ENCODE measurements around the gene EIF5A. TPM values are rescaled to one million over a fixed set of nuclear protein-coding genes. Genes with fewer than 3 reads are reported as not detected.

EIF5A gene
- total and polyA plus RNA-seq, 2 of the 8 experiments (the other 6 are each of a cell fraction or from before 2014, with no cell fraction given), result 717 to 1,172 TPM

- H2BK120ac ChIP-seq (replicated peaks; ENCODE audit: low read depth, low read length), result no peak overlapping the region
- H2BK5ac ChIP-seq (ENCODE audit: low read depth, low read length), result no peak overlapping the region
- no peak overlapping the region; the same call in 1 of the 2 replicates for H4K8ac ChIP-seq (ENCODE audit: extremely low read depth, insufficient read depth, low read length)
- peaks cover 32 to 59% (median 53%) of the 10 kb centered on the region in 4 experiments for H3K36me3 ChIP-seq (ENCODE audit: control insufficient read depth in 2 of 4, insufficient read depth in 4 of 4, low read length in 3 of 4)
- no peak overlapping the region for H2BK20ac ChIP-seq (ENCODE audit: low read length)
- H3K4me3 ChIP-seq (ENCODE audit: extremely low read depth in 1 of 4, insufficient read depth in 2 of 4, low read depth in 3 of 4, low read length in 4 of 4), result no peak overlapping the region
- no peak overlapping the region for H2AK5ac ChIP-seq (ENCODE audit: low read depth, low read length)
- no peak overlapping the region for H2BK15ac ChIP-seq (ENCODE audit: low read length)
- H2BK12ac ChIP-seq (ENCODE audit: low read depth, low read length), result no peak overlapping the region
- no peaks in the 10 kb centered on the region for H3K9me3 ChIP-seq (ENCODE audit: insufficient read depth in 2 of 2, low read depth in 1 of 2, low read length in 1 of 2)
- no peak overlapping the region; the same call in 1 of the 2 replicates for H3K27ac ChIP-seq (ENCODE audit: low read depth, low read length)
- peaks cover 0 to 4% of the 10 kb centered on the region in 2 experiments; a peak in 2 of 4 replicates for H3K79me2 ChIP-seq (ENCODE audit: control insufficient read depth in 1 of 2, insufficient read depth in 2 of 2, low read length in 2 of 2)
- FAIRE-seq (no peak), DNase-seq (ENCODE audit: low read depth in 1 of 2, low spot score in 2 of 2) (no peak)
- peak overlapping the region; percentile 56 for H4K91ac ChIP-seq (replicated peaks; ENCODE audit: insufficient read length, low read length)
- no peak overlapping the region for H3K23ac ChIP-seq (ENCODE audit: insufficient read length)
- H3K9ac ChIP-seq (replicated peaks in 1 of 4; ENCODE audit: extremely low read depth in 1 of 4, low read depth in 3 of 4, low read length in 3 of 4), result no peak overlapping the region
- no peak overlapping the region for H2AFZ ChIP-seq (ENCODE audit: low read length)
- H3K14ac ChIP-seq (ENCODE audit: insufficient read length), result no peak overlapping the region
- TF ChIP-seq CREB1 (IDR thresholded peaks at IDR 0.05) (no peak), BACH1 (IDR thresholded peaks at IDR 0.05; ENCODE audit: low read length) (no peak), KDM1A (IDR thresholded peaks at IDR 0.05; ENCODE audit: borderline replicate concordance, low read length) (no peak), MAFK (IDR thresholded peaks at IDR 0.05; ENCODE audit: low read depth, low read length) (no peak), RAD21 (IDR thresholded peaks at IDR 0.05 in 1 of 2, conservative IDR thresholded peaks at IDR 0.05 in 1 of 2; ENCODE audit: low read depth in 2 of 2, low read length in 2 of 2) (no peak), RFX5 (IDR thresholded peaks at IDR 0.05; ENCODE audit: borderline replicate concordance, low read depth, low read length) (no peak), RXRA (IDR thresholded peaks at IDR 0.05; ENCODE audit: insufficient read depth, low read depth, low read length) (no peak)
- H3K23me2 ChIP-seq (ENCODE audit: low read depth, low read length), result no peaks in the 10 kb centered on the region
- no peak overlapping the region for H3K4me2 ChIP-seq (ENCODE audit: insufficient read depth in 1 of 2, low read depth in 2 of 2, low read length in 2 of 2)
- H3K79me1 ChIP-seq (ENCODE audit: low read depth, low read length), result peaks cover 2% of the 10 kb centered on the region; the same call in 1 of the 2 replicates
- H3K56ac ChIP-seq (replicated peaks; ENCODE audit: insufficient read length, low read depth, low read length), result no peak overlapping the region
- CTCF ChIA-PET (ENCODE audit: partially characterized antibody), result interaction anchor here (0.6 to 9.3 kb wide), 9 partner anchors 10 to 33 kb away, joined by 3 to 167 read pairs (median 7); partner anchors contain the start of genes ACAP1, KCTD11 and TMEM95
- no peak overlapping the region for H3K18ac ChIP-seq (ENCODE audit: extremely low read depth, low read length)
- no peaks in the 10 kb centered on the region; a peak in 1 of 7 replicates for H3K27me3 ChIP-seq (replicated peaks in 1 of 4; ENCODE audit: control insufficient read depth in 3 of 4, extremely low read depth in 1 of 4, insufficient read depth in 3 of 4, low read length in 3 of 4)
- no peak overlapping the region for H4K5ac ChIP-seq (ENCODE audit: insufficient read length, low read depth, low read length)
- POLR2A ChIA-PET (ENCODE audit: partially characterized antibody), result interaction anchor here (0.9 to 13.4 kb wide), 3 partner anchors 8 to 109 kb away, joined by 3 to 223 read pairs (median 3); partner anchors contain the start of gene GPS2
- 88% methylated on average over 22 of the region's 22 CpGs; no CpG with 5 or more reads in 1 of the 2 experiments for WGBS, 2 experiments (ENCODE audit: extremely low coverage in 1 of 2, insufficient coverage in 1 of 2, insufficient read length in 1 of 2, insufficient replicate concordance in 2 of 2, low coverage in 1 of 2, low lambda C conversion rate in 2 of 2, missing lambda C conversion rate in 1 of 2)
- no peak overlapping the region for H3K4ac ChIP-seq (replicated peaks; ENCODE audit: insufficient read length, low read depth, low read length)
- H4K20me1 ChIP-seq (replicated peaks in 1 of 2; ENCODE audit: control insufficient read depth in 1 of 2, insufficient read depth in 2 of 2, low read length in 2 of 2), result peaks cover 2 to 22% of the 10 kb centered on the region in 2 experiments
- H3K4me1 ChIP-seq (replicated peaks in 1 of 4; ENCODE audit: control insufficient read depth in 3 of 4, insufficient read depth in 4 of 4, low read length in 3 of 4), result peaks cover 0 to 2% (median 0%) of the 10 kb centered on the region in 4 experiments; a peak in 1 of 7 replicates
Observed at GRCh38 chr17:7322520-7323194, 15.2 kb downstream of the EIF5A start.

Data from H1 (cell line).